Neuronal stem cell (in vitro differentiated cells): ENCODE results near the gene PLXDC1.
"Not testable (repeated sequence)": the region's sequence is repeated elsewhere in the genome, so short reads cannot be mapped to it uniquely, and the experiment has no call there.

Experiments
- DNase-seq: peaks from one replicate; pipeline ENCODE4 v3.0.0-alpha.2; 2013; ENCODE audit warnings: low spot score
- H2AFZ ChIP-seq: one replicate; pipeline ENCODE4 v1.6.1; 2013; ENCODE audit warnings: mild to moderate bottlenecking, low read length, inconsistent platforms
- H2AK5ac ChIP-seq: 2 replicates; pipeline ENCODE4 v1.6.1; 2013; ENCODE audit warnings: low read depth, mild to moderate bottlenecking, inconsistent platforms, low read length, moderate library complexity, mixed read lengths
- H2BK120ac ChIP-seq: 2 replicates; pipeline ENCODE4 v1.6.1; 2013; ENCODE audit warnings: low read depth, mild to moderate bottlenecking, inconsistent platforms, low read length, moderate library complexity, mixed read lengths
- H2BK12ac ChIP-seq: one replicate; pipeline ENCODE4 v1.6.1; 2013; ENCODE audit warnings: low read length, inconsistent platforms
- H2BK15ac ChIP-seq: 2 replicates; pipeline ENCODE4 v1.6.1; 2013; ENCODE audit warnings: mild to moderate bottlenecking, low read length, inconsistent platforms, mixed read lengths
- H2BK5ac ChIP-seq: one replicate; pipeline ENCODE4 v1.6.1; 2013; ENCODE audit warnings: inconsistent platforms, mild to moderate bottlenecking, low read length, moderate library complexity
- H3K14ac ChIP-seq: one replicate; pipeline ENCODE4 v1.6.1; 2013; ENCODE audit warnings: low read length, inconsistent platforms
- H3K18ac ChIP-seq: 2 replicates; pipeline ENCODE4 v1.6.1; 2013; ENCODE audit warnings: low read length, inconsistent platforms
- H3K23ac ChIP-seq: 2 replicates; pipeline ENCODE4 v1.6.1; 2013; ENCODE audit warnings: low read depth, mild to moderate bottlenecking, mixed read lengths, low read length, inconsistent platforms; ENCODE audit not compliant: poor library complexity
- H3K27ac ChIP-seq: replicated peaks from 3 replicates; pipeline ENCODE4 v1.5.1; 2013; ENCODE audit warnings: low read length, inconsistent platforms
- H3K27me3 ChIP-seq, 3 experiments: 2 replicates each; pipeline ENCODE4 v1.6.1; 2013; ENCODE audit warnings: low read length in 3 of 3, mild to moderate bottlenecking in 2 of 3, inconsistent platforms in 1 of 3, low read depth in 1 of 3, mixed read lengths in 1 of 3, moderate library complexity in 1 of 3; ENCODE audit not compliant: control insufficient read depth in 3 of 3, insufficient read depth in 3 of 3
- H3K36me3 ChIP-seq, 2 donors: replicated peaks in 1 of 2; 2 replicates each; pipeline ENCODE4 v1.6.1; 2013; ENCODE audit warnings: low read length in 2 of 2; ENCODE audit not compliant: control insufficient read depth in 2 of 2, insufficient read depth in 2 of 2
- H3K4ac ChIP-seq: 2 replicates; pipeline ENCODE4 v1.6.1; 2013; ENCODE audit warnings: inconsistent platforms, mild to moderate bottlenecking, low read length, moderate library complexity
- H3K4me1 ChIP-seq, 2 donors: 1 replicate in 1 of 2; 2 replicates in 1 of 2; pipeline ENCODE4 v1.6.1; 2013; ENCODE audit warnings: low read length in 2 of 2, low read depth in 1 of 2; ENCODE audit not compliant: control insufficient read depth in 2 of 2, insufficient read depth in 1 of 2
- H3K4me2 ChIP-seq: one replicate; pipeline ENCODE4 v1.6.1; 2013; ENCODE audit warnings: mild to moderate bottlenecking, low read length, inconsistent platforms; ENCODE audit not compliant: insufficient read depth, poor library complexity, severe bottlenecking
- H3K4me3 ChIP-seq, 2 donors: 2 replicates each; pipeline ENCODE4 v1.5.1; 2013; ENCODE audit warnings: low read length in 2 of 2, mild to moderate bottlenecking in 2 of 2, inconsistent platforms in 1 of 2, moderate library complexity in 1 of 2
- H3K79me1 ChIP-seq: one replicate; pipeline ENCODE4 v1.6.1; 2013; ENCODE audit warnings: low read depth, mild to moderate bottlenecking, inconsistent platforms, low read length, moderate library complexity
- H3K9ac ChIP-seq: one replicate; pipeline ENCODE4 v1.6.1; 2013; ENCODE audit warnings: mild to moderate bottlenecking, low read depth, low read length, inconsistent platforms; ENCODE audit not compliant: poor library complexity
- H3K9me3 ChIP-seq, 2 donors: replicated peaks in 1 of 2; 2 replicates each; pipeline versions ENCODE3 to v1.6.1; 2013; ENCODE audit warnings: low read length in 2 of 2, mild to moderate bottlenecking in 2 of 2, inconsistent platforms in 1 of 2, low read depth in 1 of 2, mixed read lengths in 1 of 2, moderate library complexity in 1 of 2; ENCODE audit not compliant: control insufficient read depth in 2 of 2, insufficient read depth in 1 of 2
- H4K8ac ChIP-seq: one replicate; pipeline ENCODE4 v1.6.1; 2013; ENCODE audit warnings: low read depth, mild to moderate bottlenecking, inconsistent platforms, low read length, moderate library complexity
- H4K91ac ChIP-seq: one replicate; pipeline ENCODE4 v1.6.1; 2013; ENCODE audit warnings: low read length, low read depth, mild to moderate bottlenecking, inconsistent platforms; ENCODE audit not compliant: poor library complexity
- WGBS, 2 donors: extraction: QIAGEN DNeasy Blood & Tissue Kit; methylation state at CpG; one replicate each; pipeline ENCODE4 v1.1.7; 2013; ENCODE audit warnings: missing lambda C conversion rate in 2 of 2, mixed read lengths in 1 of 2; ENCODE audit not compliant: insufficient read length in 2 of 2, insufficient replicate concordance in 1 of 2; ENCODE audit errors: extremely low coverage in 2 of 2; 5-methylcytosine and 5-hydroxymethylcytosine counted together

PLXDC1 gene

GRCh38 chr17:39129544-39129943 is 21.9 kb downstream of the PLXDC1 start:
- H3K14ac ChIP-seq, H3K4ac ChIP-seq, H3K23ac ChIP-seq, H3K36me3 ChIP-seq, H3K4me1 ChIP-seq, H2BK15ac ChIP-seq, H3K4me3 ChIP-seq, H3K4me2 ChIP-seq, H2AK5ac ChIP-seq, H4K91ac ChIP-seq, H3K27ac ChIP-seq, H2AFZ ChIP-seq, H4K8ac ChIP-seq, H3K18ac ChIP-seq, H3K9me3 ChIP-seq, H3K27me3 ChIP-seq, H2BK12ac ChIP-seq, H2BK120ac ChIP-seq, H3K79me1 ChIP-seq, H3K9ac ChIP-seq, DNase-seq, H2BK5ac ChIP-seq: not testable (repeated sequence)
- no CpG with 5 or more reads among the region's 6 CpGs for WGBS, 2 donors

- Histone ChIP-seq H2BK5ac (no peak overlapping the region), H3K36me3 (no peaks in the 10 kb centered on the region), H3K14ac (no peak overlapping the region), H4K8ac (no peak overlapping the region), H3K27me3 (peaks cover 0 to 15% (median 0%) of the 10 kb centered on the region in 3 experiments), H2BK12ac (no peak overlapping the region), H2BK120ac (no peak overlapping the region), H3K79me1 (no peaks in the 10 kb centered on the region), H3K4me3 (no peak overlapping the region), H3K4me2 (no peak overlapping the region), H2AFZ (no peak overlapping the region), H3K18ac (no peak overlapping the region), H4K91ac (no peak overlapping the region), H3K27ac (no peak overlapping the region), H2BK15ac (no peak overlapping the region), H3K23ac (no peak overlapping the region), H3K9ac (no peak overlapping the region), H2AK5ac (no peak overlapping the region), H3K4ac (no peak overlapping the region), H3K9me3 (peaks cover 0 to 1% of the 10 kb centered on the region in 2 donors), H3K4me1 (peaks cover 0 to 1% of the 10 kb centered on the region in 2 donors)
- no peak for DNase-seq
- no CpG with 5 or more reads among the region's 6 CpGs for WGBS, 2 donors
Observed at GRCh38 chr17:39126436-39126835, 25.0 kb downstream of the PLXDC1 start.

GRCh38 chr17:39125143-39125875 is 26.1 kb downstream of the PLXDC1 start:
- H2BK120ac ChIP-seq: no peak overlapping the region
- H3K4ac ChIP-seq: no peak overlapping the region
- H3K36me3 ChIP-seq: no peaks in the 10 kb centered on the region
- no peak overlapping the region for H2BK12ac ChIP-seq
- peaks cover 0 to 2% of the 10 kb centered on the region in 2 donors for H3K9me3 ChIP-seq
- WGBS, 2 donors: no CpG with 5 or more reads among the region's 2 CpGs
- no peak for DNase-seq
- H3K79me1 ChIP-seq: no peaks in the 10 kb centered on the region
- H2BK15ac ChIP-seq: no peak overlapping the region
- no peak overlapping the region for H2BK5ac ChIP-seq
- no peak overlapping the region for H2AK5ac ChIP-seq
- H3K4me3 ChIP-seq: no peak overlapping the region
- H2AFZ ChIP-seq: no peak overlapping the region
- no peak overlapping the region for H4K8ac ChIP-seq
- H3K18ac ChIP-seq: no peak overlapping the region
- peaks cover 0 to 1% of the 10 kb centered on the region in 2 donors for H3K4me1 ChIP-seq
- H3K23ac ChIP-seq: no peak overlapping the region
- H3K4me2 ChIP-seq: no peak overlapping the region
- H3K9ac ChIP-seq: no peak overlapping the region
- no peak overlapping the region for H3K27ac ChIP-seq
- H3K27me3 ChIP-seq: peaks cover 0 to 15% (median 0%) of the 10 kb centered on the region in 3 experiments
- H4K91ac ChIP-seq: no peak overlapping the region
- H3K14ac ChIP-seq: no peak overlapping the region

- H2BK5ac ChIP-seq: no peak overlapping the region
- no peak overlapping the region for H2BK12ac ChIP-seq
- no peak overlapping the region for H4K8ac ChIP-seq
- H3K79me1 ChIP-seq: no peaks in the 10 kb centered on the region
- peak overlapping the region in 1 of 2 donors; percentile 60 for H3K4me3 ChIP-seq
- no peak overlapping the region for H2BK120ac ChIP-seq
- no peaks in the 10 kb centered on the region for H3K36me3 ChIP-seq
- peaks cover 0 to 15% (median 0%) of the 10 kb centered on the region in 3 experiments for H3K27me3 ChIP-seq
- H3K18ac ChIP-seq: no peak overlapping the region
- peaks cover 0 to 2% of the 10 kb centered on the region in 2 donors for H3K9me3 ChIP-seq
- H2AFZ ChIP-seq: no peak overlapping the region
- DNase-seq: no peak
- H3K27ac ChIP-seq: no peak overlapping the region
- no peak overlapping the region for H4K91ac ChIP-seq
- H2AK5ac ChIP-seq: peak overlapping the region; percentile 52
- no peak overlapping the region for H2BK15ac ChIP-seq
- H3K4me2 ChIP-seq: no peak overlapping the region
- H3K4me1 ChIP-seq: peaks cover 0 to 1% of the 10 kb centered on the region in 2 donors
- no CpG with 5 or more reads among the region's 9 CpGs for WGBS, 2 donors
- no peak overlapping the region for H3K23ac ChIP-seq
- peak overlapping the region; percentile 58 for H3K14ac ChIP-seq
- no peak overlapping the region for H3K4ac ChIP-seq
- H3K9ac ChIP-seq: no peak overlapping the region
Observed at GRCh38 chr17:39123627-39124026, 27.8 kb downstream of the PLXDC1 start.
